ENCODE measurements around the gene SHLD2.
"Not testable (repeated sequence)": the region's sequence is repeated elsewhere in the genome, so short reads cannot be mapped to it uniquely, and the experiment has no call there.

GRCh38 chr10:87229211-87229610 lies 134.2 kb downstream of the SHLD2 start:
- TF ChIP-seq POLR2AphosphoS5 (IDR thresholded peaks at IDR 0.05; ENCODE audit: low read depth, low read length); TCF7L2 (IDR thresholded peaks at IDR 0.05; ENCODE audit: low read depth, low read length); SIN3A (IDR thresholded peaks at IDR 0.05; ENCODE audit: borderline replicate concordance, insufficient read depth, low read depth, low read length): not testable (repeated sequence)
- TF ChIP-seq, protein P1, sequence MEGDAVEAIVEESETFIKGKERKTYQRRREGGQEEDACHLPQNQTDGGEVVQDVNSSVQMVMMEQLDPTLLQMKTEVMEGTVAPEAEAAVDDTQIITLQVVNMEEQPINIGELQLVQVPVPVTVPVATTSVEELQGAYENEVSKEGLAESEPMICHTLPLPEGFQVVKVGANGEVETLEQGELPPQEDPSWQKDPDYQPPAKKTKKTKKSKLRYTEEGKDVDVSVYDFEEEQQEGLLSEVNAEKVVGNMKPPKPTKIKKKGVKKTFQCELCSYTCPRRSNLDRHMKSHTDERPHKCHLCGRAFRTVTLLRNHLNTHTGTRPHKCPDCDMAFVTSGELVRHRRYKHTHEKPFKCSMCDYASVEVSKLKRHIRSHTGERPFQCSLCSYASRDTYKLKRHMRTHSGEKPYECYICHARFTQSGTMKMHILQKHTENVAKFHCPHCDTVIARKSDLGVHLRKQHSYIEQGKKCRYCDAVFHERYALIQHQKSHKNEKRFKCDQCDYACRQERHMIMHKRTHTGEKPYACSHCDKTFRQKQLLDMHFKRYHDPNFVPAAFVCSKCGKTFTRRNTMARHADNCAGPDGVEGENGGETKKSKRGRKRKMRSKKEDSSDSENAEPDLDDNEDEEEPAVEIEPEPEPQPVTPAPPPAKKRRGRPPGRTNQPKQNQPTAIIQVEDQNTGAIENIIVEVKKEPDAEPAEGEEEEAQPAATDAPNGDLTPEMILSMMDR (IDR thresholded peaks at IDR 0.05), result not testable (repeated sequence)
- TF ChIP-seq, protein P2, sequence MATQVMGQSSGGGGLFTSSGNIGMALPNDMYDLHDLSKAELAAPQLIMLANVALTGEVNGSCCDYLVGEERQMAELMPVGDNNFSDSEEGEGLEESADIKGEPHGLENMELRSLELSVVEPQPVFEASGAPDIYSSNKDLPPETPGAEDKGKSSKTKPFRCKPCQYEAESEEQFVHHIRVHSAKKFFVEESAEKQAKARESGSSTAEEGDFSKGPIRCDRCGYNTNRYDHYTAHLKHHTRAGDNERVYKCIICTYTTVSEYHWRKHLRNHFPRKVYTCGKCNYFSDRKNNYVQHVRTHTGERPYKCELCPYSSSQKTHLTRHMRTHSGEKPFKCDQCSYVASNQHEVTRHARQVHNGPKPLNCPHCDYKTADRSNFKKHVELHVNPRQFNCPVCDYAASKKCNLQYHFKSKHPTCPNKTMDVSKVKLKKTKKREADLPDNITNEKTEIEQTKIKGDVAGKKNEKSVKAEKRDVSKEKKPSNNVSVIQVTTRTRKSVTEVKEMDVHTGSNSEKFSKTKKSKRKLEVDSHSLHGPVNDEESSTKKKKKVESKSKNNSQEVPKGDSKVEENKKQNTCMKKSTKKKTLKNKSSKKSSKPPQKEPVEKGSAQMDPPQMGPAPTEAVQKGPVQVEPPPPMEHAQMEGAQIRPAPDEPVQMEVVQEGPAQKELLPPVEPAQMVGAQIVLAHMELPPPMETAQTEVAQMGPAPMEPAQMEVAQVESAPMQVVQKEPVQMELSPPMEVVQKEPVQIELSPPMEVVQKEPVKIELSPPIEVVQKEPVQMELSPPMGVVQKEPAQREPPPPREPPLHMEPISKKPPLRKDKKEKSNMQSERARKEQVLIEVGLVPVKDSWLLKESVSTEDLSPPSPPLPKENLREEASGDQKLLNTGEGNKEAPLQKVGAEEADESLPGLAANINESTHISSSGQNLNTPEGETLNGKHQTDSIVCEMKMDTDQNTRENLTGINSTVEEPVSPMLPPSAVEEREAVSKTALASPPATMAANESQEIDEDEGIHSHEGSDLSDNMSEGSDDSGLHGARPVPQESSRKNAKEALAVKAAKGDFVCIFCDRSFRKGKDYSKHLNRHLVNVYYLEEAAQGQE (IDR thresholded peaks at IDR 0.05; ENCODE audit: insufficient read depth in 1 of 2, low read depth in 2 of 2, low read length in 1 of 2), result not testable (repeated sequence)
